C4-2B (cell line): ENCODE results near the gene PLD3.

ENCODE experiments used
- ZFX ChIP-seq: fragments of 450-650 bp; IDR thresholded peaks from 2 replicates; pipeline ENCODE4 v1.6.1; 2017
- TF ChIP-seq, protein P1 (sequence below): fragments of 450-650 bp; conservative IDR thresholded peaks from 2 replicates; pipeline ENCODE4 v1.5.1; 2017; ENCODE audit warnings: mild to moderate bottlenecking

DNA sequence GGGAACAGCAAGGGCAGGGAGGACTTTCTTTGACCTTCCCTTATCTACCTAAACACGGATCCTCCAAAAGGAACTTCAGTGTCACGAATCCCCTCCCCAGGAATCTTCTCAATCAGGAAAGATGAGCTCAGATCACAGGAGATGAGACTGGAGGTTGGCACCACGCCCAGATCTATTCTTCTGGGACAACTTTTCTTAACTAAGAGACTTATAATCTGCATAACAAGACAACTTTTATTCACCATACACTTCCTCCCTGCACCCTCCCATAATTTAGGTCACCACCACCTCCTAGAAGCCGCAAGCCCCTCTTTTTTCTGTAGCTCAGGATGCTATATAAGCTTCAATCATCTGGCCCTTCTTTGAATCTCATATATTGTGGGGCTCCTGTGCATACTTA, 44.2 kb upstream of the PLD3 start:
- TF ChIP-seq, protein P1, sequence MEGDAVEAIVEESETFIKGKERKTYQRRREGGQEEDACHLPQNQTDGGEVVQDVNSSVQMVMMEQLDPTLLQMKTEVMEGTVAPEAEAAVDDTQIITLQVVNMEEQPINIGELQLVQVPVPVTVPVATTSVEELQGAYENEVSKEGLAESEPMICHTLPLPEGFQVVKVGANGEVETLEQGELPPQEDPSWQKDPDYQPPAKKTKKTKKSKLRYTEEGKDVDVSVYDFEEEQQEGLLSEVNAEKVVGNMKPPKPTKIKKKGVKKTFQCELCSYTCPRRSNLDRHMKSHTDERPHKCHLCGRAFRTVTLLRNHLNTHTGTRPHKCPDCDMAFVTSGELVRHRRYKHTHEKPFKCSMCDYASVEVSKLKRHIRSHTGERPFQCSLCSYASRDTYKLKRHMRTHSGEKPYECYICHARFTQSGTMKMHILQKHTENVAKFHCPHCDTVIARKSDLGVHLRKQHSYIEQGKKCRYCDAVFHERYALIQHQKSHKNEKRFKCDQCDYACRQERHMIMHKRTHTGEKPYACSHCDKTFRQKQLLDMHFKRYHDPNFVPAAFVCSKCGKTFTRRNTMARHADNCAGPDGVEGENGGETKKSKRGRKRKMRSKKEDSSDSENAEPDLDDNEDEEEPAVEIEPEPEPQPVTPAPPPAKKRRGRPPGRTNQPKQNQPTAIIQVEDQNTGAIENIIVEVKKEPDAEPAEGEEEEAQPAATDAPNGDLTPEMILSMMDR = no peak
- TF ChIP-seq ZFX = no peak
